NT2/D1 (cell line): ENCODE data around the gene CDC14A.

Experiments used
- DNase-seq: peaks from one replicate; pipeline ENCODE4 v3.0.0-alpha.2; 2011; ENCODE audit warnings: low read depth, low spot score
- H3K27me3 ChIP-seq: 2 replicates; pipeline ENCODE4 v1.6.0; 2011; ENCODE audit warnings: mild to moderate bottlenecking; ENCODE audit not compliant: insufficient read length, insufficient read depth
- H3K36me3 ChIP-seq: 2 replicates; pipeline ENCODE4 v1.6.1; 2011; ENCODE audit warnings: mild to moderate bottlenecking, low read length, mixed read lengths; ENCODE audit not compliant: insufficient read depth, insufficient read length
- H3K4me1 ChIP-seq: 2 replicates; pipeline ENCODE4 v1.5.1; 2011; ENCODE audit not compliant: insufficient read depth, insufficient read length
- H3K4me3 ChIP-seq: 2 replicates; pipeline ENCODE4 v1.5.1; 2011; ENCODE audit warnings: low read depth; ENCODE audit not compliant: insufficient read length
- H3K9ac ChIP-seq: 2 replicates; pipeline ENCODE4 v1.6.0; 2011; ENCODE audit warnings: low read depth; ENCODE audit not compliant: insufficient read length
- H3K9me3 ChIP-seq: 2 replicates; pipeline ENCODE4 v1.5.1; 2011; ENCODE audit warnings: mild to moderate bottlenecking, low read length; ENCODE audit not compliant: insufficient read depth
- SUZ12 ChIP-seq: IDR thresholded peaks from 2 replicates; pipeline ENCODE4 v1.6.1; 2011; ENCODE audit not compliant: insufficient read length, insufficient read depth; ENCODE audit errors: extremely low read depth
- YY1 ChIP-seq: IDR thresholded peaks from 2 replicates; pipeline ENCODE4 v1.6.1; 2011; ENCODE audit not compliant: insufficient read length, insufficient read depth
- ZNF274 ChIP-seq: IDR thresholded peaks from 2 replicates; pipeline ENCODE4 v1.6.1; 2011; ENCODE audit warnings: mild to moderate bottlenecking, low read depth, low read length

The CDC14A gene

GRCh38 chr1:100434831-100435230 lies 82.5 kb downstream of the CDC14A start:
- Histone ChIP-seq H3K36me3 (no peaks in the 10 kb centered on the region), H3K27me3 (no peaks in the 10 kb centered on the region), H3K9me3 (no peaks in the 10 kb centered on the region), H3K9ac (no peak overlapping the region), H3K4me1 (no peaks in the 10 kb centered on the region), H3K4me3 (no peak overlapping the region)
- DNase-seq = no peak
- TF ChIP-seq YY1 (no peak), SUZ12 (no peak)

- TF ChIP-seq ZNF274 = no peak
- no peak for TF ChIP-seq SUZ12
- no peak for TF ChIP-seq YY1
These were observed 86.1 kb downstream of the CDC14A start for GRCh38 chr1:100438375-100438774.

DNA sequence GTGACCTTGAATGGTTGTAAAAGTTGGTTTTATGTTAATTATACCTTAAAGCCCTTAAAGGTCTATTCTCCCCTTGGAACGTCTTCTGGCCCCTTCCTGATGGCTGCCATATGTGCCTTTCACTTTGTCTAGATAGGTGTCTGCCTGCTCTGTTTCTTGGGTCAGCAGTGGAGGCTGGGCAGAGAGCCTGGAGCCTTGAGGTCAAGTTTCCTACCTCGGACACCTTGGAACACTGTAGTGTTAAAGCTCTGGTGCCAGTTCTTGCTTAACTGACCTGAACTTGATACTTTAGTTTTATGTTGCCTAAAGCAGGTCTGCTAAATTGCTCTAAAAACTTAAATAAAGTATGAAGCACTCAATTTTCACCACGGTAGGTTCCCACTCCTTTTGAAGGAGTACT lies 86.5 kb downstream of the CDC14A start:
- no peak overlapping the region for H3K4me3 ChIP-seq
- no peaks in the 10 kb centered on the region for H3K4me1 ChIP-seq
- TF ChIP-seq YY1 (no peak), SUZ12 (no peak), ZNF274 (no peak)
- no peak overlapping the region for H3K9ac ChIP-seq
- no peaks in the 10 kb centered on the region for H3K27me3 ChIP-seq
- no peak for DNase-seq
- H3K36me3 ChIP-seq = no peaks in the 10 kb centered on the region
- no peaks in the 10 kb centered on the region for H3K9me3 ChIP-seq

More at GRCh38 chr1:100438375-100438774, 86.1 kb downstream of the CDC14A start:
- Histone ChIP-seq H3K27me3 (no peaks in the 10 kb centered on the region), H3K9me3 (no peaks in the 10 kb centered on the region), H3K4me1 (no peaks in the 10 kb centered on the region), H3K9ac (no peak overlapping the region), H3K4me3 (no peak overlapping the region), H3K36me3 (no peaks in the 10 kb centered on the region)
- DNase-seq = no peak

GRCh38 chr1:100440075-100440809 lies 87.9 kb downstream of the CDC14A start:
- no peak for DNase-seq
- H3K9ac ChIP-seq = no peak overlapping the region
- H3K9me3 ChIP-seq = no peaks in the 10 kb centered on the region
- peaks cover 2% of the 10 kb centered on the region for H3K36me3 ChIP-seq
- no peaks in the 10 kb centered on the region for H3K4me1 ChIP-seq
- TF ChIP-seq ZNF274 (no peak), SUZ12 (no peak)
- H3K27me3 ChIP-seq = no peaks in the 10 kb centered on the region
- no peak overlapping the region for H3K4me3 ChIP-seq

GRCh38 chr1:100441146-100441545 lies 88.8 kb downstream of the CDC14A start:
- no peaks in the 10 kb centered on the region for H3K27me3 ChIP-seq
- no peak for TF ChIP-seq YY1
- TF ChIP-seq SUZ12 = no peak
- no peak for TF ChIP-seq ZNF274
- H3K9ac ChIP-seq = no peak overlapping the region
- H3K9me3 ChIP-seq = no peaks in the 10 kb centered on the region
- DNase-seq = no peak
- H3K4me1 ChIP-seq = no peaks in the 10 kb centered on the region
- H3K36me3 ChIP-seq = peaks cover 3% of the 10 kb centered on the region
- H3K4me3 ChIP-seq = no peak overlapping the region

DNA sequence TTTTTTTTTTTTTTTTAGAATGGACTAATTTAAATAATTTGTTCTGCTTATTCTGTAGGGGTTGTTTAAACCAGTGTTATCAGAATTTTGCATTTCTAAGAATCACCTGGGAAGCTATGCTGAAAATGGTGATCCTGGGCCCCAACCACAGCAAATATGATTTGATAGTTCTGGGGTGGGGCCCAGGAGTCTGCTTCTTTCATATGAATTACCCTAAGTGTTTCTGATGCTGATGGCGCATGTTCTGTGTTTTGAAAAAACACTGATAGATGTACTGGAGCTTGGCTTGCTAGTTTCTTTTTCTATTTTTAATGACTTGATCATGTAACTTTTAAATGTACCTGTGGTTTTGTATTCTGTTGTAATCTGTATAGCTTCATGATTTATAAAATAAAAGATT lies 89.3 kb downstream of the CDC14A start:
- Histone ChIP-seq H3K4me3 (no peak overlapping the region), H3K9ac (no peak overlapping the region), H3K9me3 (no peaks in the 10 kb centered on the region), H3K4me1 (no peaks in the 10 kb centered on the region), H3K27me3 (no peaks in the 10 kb centered on the region), H3K36me3 (peaks cover 3% of the 10 kb centered on the region)
- no peak for DNase-seq
- TF ChIP-seq YY1 (no peak), SUZ12 (no peak), ZNF274 (no peak)

DNA sequence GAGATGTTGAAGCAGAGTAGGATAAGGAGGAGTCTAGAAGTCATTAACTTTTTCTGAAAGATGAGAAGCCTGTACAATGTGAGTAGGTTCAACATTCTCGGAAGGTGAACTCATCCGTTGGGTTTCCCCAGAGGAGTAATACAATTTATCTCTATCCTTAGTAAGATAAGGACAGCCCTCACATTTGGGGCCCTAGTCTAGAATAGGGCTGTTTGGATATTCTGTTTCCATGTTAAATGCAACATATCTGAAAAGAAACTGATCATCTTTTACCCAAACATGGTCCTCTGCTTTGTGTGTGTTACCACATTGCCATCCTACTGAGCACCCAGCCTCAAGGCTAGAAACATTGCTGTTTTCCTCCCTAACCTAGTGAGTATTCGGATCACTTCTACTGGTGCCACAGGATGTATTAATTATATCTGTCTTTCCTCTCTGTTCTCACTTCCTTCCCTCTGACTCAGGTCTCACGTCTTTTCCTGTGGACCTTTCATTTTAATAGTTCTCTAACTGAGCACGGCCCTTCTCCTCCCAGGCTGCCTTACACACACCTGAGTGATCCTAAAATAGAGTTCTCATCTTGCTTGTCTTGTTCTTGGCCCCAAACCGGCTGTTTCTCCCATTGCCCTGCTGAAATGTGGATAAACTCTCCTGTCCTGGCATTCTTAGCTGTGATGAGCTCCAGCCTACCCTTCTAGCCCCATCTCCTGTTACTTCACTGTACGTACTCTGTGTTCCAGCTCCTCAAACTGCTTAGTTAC lies 91.7 kb downstream of the CDC14A start:
- H3K9ac ChIP-seq = no peak overlapping the region
- no peak overlapping the region for H3K4me3 ChIP-seq
- no peaks in the 10 kb centered on the region for H3K27me3 ChIP-seq
- peaks cover 3% of the 10 kb centered on the region for H3K36me3 ChIP-seq
- no peaks in the 10 kb centered on the region for H3K9me3 ChIP-seq
- H3K4me1 ChIP-seq = no peaks in the 10 kb centered on the region
- TF ChIP-seq YY1 (no peak), SUZ12 (no peak), ZNF274 (no peak)
- no peak for DNase-seq
